ENCODE data around the gene TXNDC12. TPM values are rescaled to one million over a fixed set of nuclear protein-coding genes. Genes with fewer than 3 reads are reported as not detected.

The TXNDC12 gene
- total and polyA plus RNA-seq, 9 of the 15 experiments (the other 6 are each of a cell fraction or from before 2014, with no cell fraction given) = 17.0 to 60.8 (median 37.8) TPM

- TF ChIP-seq RBM22 (IDR thresholded peaks at IDR 0.05; ENCODE audit: low read depth, low read length, poor library complexity, severe bottlenecking) = no peak
- no peak for TF ChIP-seq ZNF121 (CRISPR knock-in tag; conservative IDR thresholded peaks at IDR 0.05)
- TF ChIP-seq SMARCA4 (IDR thresholded peaks at IDR 0.05) = peak; percentile 60; the same call in 1 of the 2 replicates
- TF ChIP-seq CTCF (IDR thresholded peaks at IDR 0.05 in 2 of 3, conservative IDR thresholded peaks at IDR 0.05 in 1 of 3; ENCODE audit: insufficient read depth in 2 of 3, low read depth in 1 of 3, low read length in 3 of 3) = peak in 1 of 3 experiments; percentile 10; a peak in 1 of 6 replicates
- no peak for TF ChIP-seq RBM39 (optimal IDR thresholded peaks at IDR 0.05; ENCODE audit: low read depth, low read length)
- TF ChIP-seq HEY1 (CRISPR knock-in tag; IDR thresholded peaks at IDR 0.05; ENCODE audit: borderline replicate concordance) = no peak
- TF ChIP-seq PCBP2 (IDR thresholded peaks at IDR 0.05; ENCODE audit: low read depth, low read length, poor library complexity, severe bottlenecking) = no peak
- peak; percentile 64 for TF ChIP-seq PML (IDR thresholded peaks at IDR 0.05; ENCODE audit: low read length)
- TF ChIP-seq ZNF384 (IDR thresholded peaks at IDR 0.05; ENCODE audit: low read depth, low read length) = peak; percentile 99
- TF ChIP-seq, protein P1, sequence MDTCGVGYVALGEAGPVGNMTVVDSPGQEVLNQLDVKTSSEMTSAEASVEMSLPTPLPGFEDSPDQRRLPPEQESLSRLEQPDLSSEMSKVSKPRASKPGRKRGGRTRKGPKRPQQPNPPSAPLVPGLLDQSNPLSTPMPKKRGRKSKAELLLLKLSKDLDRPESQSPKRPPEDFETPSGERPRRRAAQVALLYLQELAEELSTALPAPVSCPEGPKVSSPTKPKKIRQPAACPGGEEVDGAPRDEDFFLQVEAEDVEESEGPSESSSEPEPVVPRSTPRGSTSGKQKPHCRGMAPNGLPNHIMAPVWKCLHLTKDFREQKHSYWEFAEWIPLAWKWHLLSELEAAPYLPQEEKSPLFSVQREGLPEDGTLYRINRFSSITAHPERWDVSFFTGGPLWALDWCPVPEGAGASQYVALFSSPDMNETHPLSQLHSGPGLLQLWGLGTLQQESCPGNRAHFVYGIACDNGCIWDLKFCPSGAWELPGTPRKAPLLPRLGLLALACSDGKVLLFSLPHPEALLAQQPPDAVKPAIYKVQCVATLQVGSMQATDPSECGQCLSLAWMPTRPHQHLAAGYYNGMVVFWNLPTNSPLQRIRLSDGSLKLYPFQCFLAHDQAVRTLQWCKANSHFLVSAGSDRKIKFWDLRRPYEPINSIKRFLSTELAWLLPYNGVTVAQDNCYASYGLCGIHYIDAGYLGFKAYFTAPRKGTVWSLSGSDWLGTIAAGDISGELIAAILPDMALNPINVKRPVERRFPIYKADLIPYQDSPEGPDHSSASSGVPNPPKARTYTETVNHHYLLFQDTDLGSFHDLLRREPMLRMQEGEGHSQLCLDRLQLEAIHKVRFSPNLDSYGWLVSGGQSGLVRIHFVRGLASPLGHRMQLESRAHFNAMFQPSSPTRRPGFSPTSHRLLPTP (IDR thresholded peaks at IDR 0.05; ENCODE audit: borderline replicate concordance, extremely low read depth, insufficient read length) = no peak
- TF ChIP-seq CC2D1A (IDR thresholded peaks at IDR 0.05) = peak; percentile 97
- no peak for TF ChIP-seq ZNF57 (CRISPR knock-in tag; IDR thresholded peaks at IDR 0.05)
- TF ChIP-seq DIDO1 (tag; IDR thresholded peaks at IDR 0.05; ENCODE audit: low read depth) = no peak
- TF ChIP-seq ETS2 (tag; IDR thresholded peaks at IDR 0.05; ENCODE audit: borderline replicate concordance, poor library complexity, severe bottlenecking) = no peak
- TF ChIP-seq RBM15 (IDR thresholded peaks at IDR 0.05; ENCODE audit: insufficient read depth, low read length) = no peak
- no peak for TF ChIP-seq ZNF699 (CRISPR knock-in tag; IDR thresholded peaks at IDR 0.05; ENCODE audit: insufficient replicate concordance)
- TF ChIP-seq C11orf30 (IDR thresholded peaks at IDR 0.05; ENCODE audit: low read depth) = peak; percentile 27; the same call in 1 of the 2 replicates
Measured at GRCh38 chr1:52055066-52055865, at the start of gene TXNDC12 (continued).
